Measurements from ENCODE around the gene OCA2.

The OCA2 gene

GRCh38 chr15:28118531-28118930 lies 19.4 kb upstream of the OCA2 start:
- DNase-seq: no peak

GRCh38 chr15:28118083-28118482 lies 19.0 kb upstream of the OCA2 start:
- DNase-seq: no peak

- DNase-seq: no peak
These were observed 18.4 kb upstream of the OCA2 start for GRCh38 chr15:28117432-28117990.

GRCh38 chr15:28116521-28117431 lies 17.7 kb upstream of the OCA2 start:
- no peak for DNase-seq

- no peak for DNase-seq
These were observed 16.8 kb upstream of the OCA2 start for GRCh38 chr15:28115871-28116270.

GRCh38 chr15:28114721-28115622 lies 15.9 kb upstream of the OCA2 start:
- DNase-seq: no peak

GRCh38 chr15:28114114-28114455 lies 15.0 kb upstream of the OCA2 start:
- no peak for DNase-seq

GRCh38 chr15:28113394-28114113 lies 14.4 kb upstream of the OCA2 start:
- no peak for DNase-seq

GRCh38 chr15:28112962-28113361 lies 13.8 kb upstream of the OCA2 start:
- no peak for DNase-seq

- no peak for DNase-seq
These were observed 13.1 kb upstream of the OCA2 start for GRCh38 chr15:28112101-28112760.

GRCh38 chr15:28111543-28111942 lies 12.4 kb upstream of the OCA2 start:
- no peak for DNase-seq

GRCh38 chr15:28110481-28110881 lies 11.4 kb upstream of the OCA2 start:
- DNase-seq: no peak

GRCh38 chr15:28109626-28110455 lies 10.7 kb upstream of the OCA2 start:
- DNase-seq: no peak

- DNase-seq: no peak
These were observed 8.8 kb upstream of the OCA2 start for GRCh38 chr15:28107904-28108275.

- DNase-seq: no peak
These were observed 8.2 kb upstream of the OCA2 start for GRCh38 chr15:28107111-28107903.

- no peak for DNase-seq
These were observed 7.4 kb upstream of the OCA2 start for GRCh38 chr15:28106294-28107110.

GRCh38 chr15:28105793-28106192 lies 6.7 kb upstream of the OCA2 start:
- DNase-seq: no peak

- no peak for DNase-seq
These were observed 6.2 kb upstream of the OCA2 start for GRCh38 chr15:28105224-28105791.

- no peak for DNase-seq
These were observed 5.2 kb upstream of the OCA2 start for GRCh38 chr15:28104326-28104725.

All from NCI-H1436 (cell line).